Ovary (tissue), 10 donors: ENCODE measurements around the gene TIMM17B. TPM values are rescaled to one million over a fixed set of nuclear protein-coding genes. Genes with fewer than 3 reads are reported as not detected.
A peak's percentile ranks its signal among the peaks of the same experiment; 100 is the strongest.

Experiments used
- DNase-seq, 5 donors: peaks; one replicate each; pipeline ENCODE4 v3.0.0-alpha.2; 2019 to 2020
- H3K27ac ChIP-seq, 2 donors: fragments of 200-600 bp; one replicate each; pipeline versions ENCODE4 v1.5.1 to v1.8.0; 2019 to 2022
- H3K27me3 ChIP-seq: fragments of 200-600 bp; one replicate; pipeline ENCODE4 v1.8.0; 2022
- H3K36me3 ChIP-seq: fragments of 200-600 bp; sonication (generic); one replicate; pipeline ENCODE4 v1.5.1; 2019
- H3K4me1 ChIP-seq: one replicate; pipeline ENCODE4 v1.8.1; 2013; ENCODE audit warnings: mild to moderate bottlenecking, moderate library complexity; ENCODE audit not compliant: insufficient read depth
- H3K4me3 ChIP-seq: fragments of 200-600 bp; sonication (generic); one replicate; pipeline ENCODE4 v1.5.1; 2017
- H3K9me3 ChIP-seq, 2 donors: fragments of 200-600 bp in 1 of 2; sonication (generic) in 1 of 2; one replicate each; pipeline versions ENCODE4 v1.5.1 to v1.8.1; 2013 to 2019; ENCODE audit warnings: mild to moderate bottlenecking in 1 of 2, moderate library complexity in 1 of 2
- CTCF ChIP-seq, 3 donors: fragments of 450-650 bp in 2 of 3; fragments of 200-600 bp in 1 of 3; IDR thresholded peaks; one replicate each; pipeline versions ENCODE4 v1.5.1 to v1.8.0; 2016 to 2022; ENCODE audit warnings: antibody characterized with exemption in 3 of 3, mild to moderate bottlenecking in 1 of 3
- EP300 ChIP-seq: sonication (generic); formaldehyde crosslinking; IDR thresholded peaks from one replicate; pipeline ENCODE4 v1.6.1; 2017; ENCODE audit warnings: antibody characterized with exemption
- POLR2A ChIP-seq: fragments of 450-650 bp; IDR thresholded peaks from one replicate; pipeline ENCODE4 v1.6.1; 2017; ENCODE audit warnings: antibody characterized with exemption, mild to moderate bottlenecking, moderate library complexity
- WGBS, 3 donors: extraction: QIAGEN DNeasy Blood & Tissue Kit in 1 of 3; methylation state at CpG; one replicate each; pipeline versions ENCODE4 v1.1.5 to v1.1.7; 2013 to 2017; 5-methylcytosine and 5-hydroxymethylcytosine counted together
- intact Hi-C, 4 donors: fragments of 100-400 bp; cut with DNase I; formaldehyde crosslinking; loops; one replicate each; pipeline versions ENCODE4 v1.11.0 to v1.15.1; 2022 to 2023
- long read RNA-seq, 3 donors: library from polyadenylated mRNA in 2 of 3; unstranded in 2 of 3; transcript quantifications; one replicate each; pipeline ENCODE4 v2.0.0 and lab custom pipeline, GENCODE V29; 2021 to 2026
- polyA plus RNA-seq, 2 donors: library from polyadenylated mRNA; stranded (reverse); fragments of 200-250 nt in 1 of 2; fragments of 350-450 nt in 1 of 2; fragmentation: Illumina TruSeq in 1 of 2; extraction: RNeasy Lipid Tissue Mini Kit (QIAGEN cat#74804) in 1 of 2; gene quantifications; one replicate each; pipeline ENCODE4 v1.2.3, GENCODE V29; 2013 to 2014
- total RNA-seq, 7 donors: library from RNA; depleted of rRNA in 2 of 7; stranded (reverse); fragments of >200 nt in 2 of 7; fragmentation: NEBNext Ultra II Directional in 3 of 7; extraction: Animal tissue kit (Norgen Biotek cat#: 25700) in 3 of 7; gene quantifications; one replicate each; pipeline versions ENCODE4 v1.1.0 to v1.2.4, GENCODE V29; 2016 to 2023
- donor health status: DM: no; HTN: no; CAD: no; lungs with moderate emphysema.
- donor health status: DM: no; HTN: no; CAD: no.
- donor health status: Bipolar disorder and iron deficiency.
- donor health status: DM: yes; HTN: yes; CAD: no.
- donor health status: DM: no; HTN: no; CAD: no.
- donor health status: DM: yes; HTN: yes; CAD: no.

TIMM17B gene
- total RNA-seq: 10 to 100 TPM; 28.1 to 43.9 (median 32.8) TPM
- polyA plus RNA-seq: 10 to 100 TPM in 1 of 2 donors, 1 to 10 TPM in 1; 7.2 to 37.2 TPM
- long read RNA-seq, donor 1, partial matches to known transcripts: 23 of 34 reads
- long read RNA-seq, donor 1, other reads (novel, unspliced or antisense): 7 of 34 reads
- long read RNA-seq, donor 2, transcript TIMM17B-204 (7 exons, 964 nt): major isoform, 5 of 291 reads
- long read RNA-seq, donor 2, partial matches to known transcripts: 222 of 291 reads
- long read RNA-seq, donor 2, other reads (novel, unspliced or antisense): 64 of 291 reads
- long read RNA-seq, donor 3, partial matches to known transcripts: 18 of 23 reads
- long read RNA-seq, donor 3, other reads (novel, unspliced or antisense): 3 of 23 reads

GRCh38 chrX:48897625-48898306, at the start of gene TIMM17B, which contains the start of gene PQBP1:
Gene TIMM17B (minus strand): TSS chrX:48897768. CDS start chrX:48897749, 19 bp downstream.
Gene PQBP1 (plus strand): TSS chrX:48897930. CDS start chrX:48898510, 580 bp downstream.
- WGBS, 3 donors: 33 to 42% (median 38%) methylated on average over 47 to 49 of the region's 49 CpGs
- TF ChIP-seq POLR2A (peak; percentile 86), CTCF (IDR thresholded peaks at IDR 0.05) (no peak), EP300 (no peak)
- H3K4me1 ChIP-seq: peaks cover 3% of the 10 kb centered on the region

GRCh38 chrX:48945517-48946348, 48.2 kb upstream of the TIMM17B start:
- H3K27ac ChIP-seq: no peak overlapping the region
- no peaks in the 10 kb centered on the region for H3K27me3 ChIP-seq
- no peak overlapping the region for H3K4me3 ChIP-seq
- TF ChIP-seq EP300: no peak
- TF ChIP-seq CTCF (IDR thresholded peaks at IDR 0.05): peak; percentile 22 to 30 (median 24)
- 40 to 49% (median 43%) methylated on average over 8 of the region's 8 CpGs for WGBS, 3 donors
- no peaks in the 10 kb centered on the region for H3K9me3 ChIP-seq
- no peaks in the 10 kb centered on the region for H3K36me3 ChIP-seq
- H3K4me1 ChIP-seq: peaks cover 2% of the 10 kb centered on the region
- intact Hi-C loops: no loop called here
- DNase-seq: peak; percentile 35 to 62 (median 50)

More at GRCh38 chrX:48897625-48898306, at the start of gene TIMM17B, which contains the start of gene PQBP1:
- no peaks in the 10 kb centered on the region for H3K9me3 ChIP-seq
- H3K27ac ChIP-seq: peak within 1 kb of the TSS; percentile 91 to 92
- H3K36me3 ChIP-seq: no peaks in the 10 kb centered on the region
- intact Hi-C loops: no loop called here
- DNase-seq: peak; percentile 86 to 91 (median 89)
- H3K4me3 ChIP-seq: peak within 1 kb of the TSS; percentile 78
- H3K27me3 ChIP-seq: no peaks in the 10 kb centered on the region

- intact Hi-C loops: loop anchor here in 1 of 4 donors (5.0 kb wide), 1 partner anchor 306 kb away; no protein-coding TSS in a partner anchor
- H3K36me3 ChIP-seq: no peaks in the 10 kb centered on the region
- no peak for DNase-seq
- TF ChIP-seq POLR2A (no peak), CTCF (IDR thresholded peaks at IDR 0.05) (no peak), EP300 (no peak)
- H3K27me3 ChIP-seq: no peaks in the 10 kb centered on the region
- H3K4me3 ChIP-seq: no peak overlapping the region
- no peak overlapping the region for H3K27ac ChIP-seq
- H3K9me3 ChIP-seq: no peaks in the 10 kb centered on the region
- peaks cover 2% of the 10 kb centered on the region for H3K4me1 ChIP-seq
- WGBS, 3 donors: 64 to 73% (median 65%) methylated on average over 2 of the region's 2 CpGs
Measured at GRCh38 chrX:48942895-48943294, 45.3 kb upstream of the TIMM17B start.

- Histone ChIP-seq H3K9me3 (no peaks in the 10 kb centered on the region), H3K27ac (no peak overlapping the region), H3K4me3 (no peak overlapping the region), H3K27me3 (no peaks in the 10 kb centered on the region), H3K4me1 (peaks cover 2% of the 10 kb centered on the region), H3K36me3 (no peaks in the 10 kb centered on the region)
- intact Hi-C loops: loop anchor here in 1 of 4 donors (5.0 kb wide), 1 partner anchor 303 kb away; no protein-coding TSS in a partner anchor
- WGBS, 3 donors: 62 to 80% (median 65%) methylated on average over 2 of the region's 2 CpGs
- TF ChIP-seq EP300: no peak
- no peak for TF ChIP-seq CTCF (IDR thresholded peaks at IDR 0.05)
- no peak for TF ChIP-seq POLR2A
- no peak for DNase-seq
Measured at GRCh38 chrX:48940404-48940955, 42.9 kb upstream of the TIMM17B start.
